ENCODE results near the gene TRIM10.

TRIM10 gene

DNA sequence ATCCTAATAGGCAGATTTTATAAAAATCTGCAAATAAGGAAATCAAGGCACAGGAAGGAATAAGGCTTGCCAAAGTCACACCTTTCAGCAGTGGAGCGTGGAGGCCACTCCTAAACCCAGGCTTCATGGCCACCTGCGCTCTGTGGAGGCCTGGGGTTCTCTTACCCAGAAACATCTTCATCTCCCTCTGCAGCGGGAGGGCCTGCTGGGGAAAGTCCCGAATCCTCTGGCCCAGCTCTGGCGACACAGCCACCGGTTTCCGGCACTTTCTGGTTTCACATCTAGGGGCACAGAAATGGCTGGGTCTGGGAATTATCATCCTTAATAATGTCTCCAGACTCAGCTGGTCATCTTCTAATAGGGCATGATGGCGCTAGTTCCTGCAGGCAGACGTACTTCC, 4.2 kb downstream of the TRIM10 start:
- no peak for DNase-seq (ENCODE audit: insufficient read length, low spot score)
- FAIRE-seq, result no peak
- no peak for TF ChIP-seq CTCF (IDR thresholded peaks at IDR 0.05; ENCODE audit: insufficient read depth, missing control alignments)

GRCh38 chr6:30156262-30156599, 4.8 kb downstream of the TRIM10 start:
- no peak for TF ChIP-seq CTCF (IDR thresholded peaks at IDR 0.05; ENCODE audit: insufficient read depth, missing control alignments)
- FAIRE-seq (no peak), DNase-seq (ENCODE audit: insufficient read length, low spot score) (no peak)

DNA sequence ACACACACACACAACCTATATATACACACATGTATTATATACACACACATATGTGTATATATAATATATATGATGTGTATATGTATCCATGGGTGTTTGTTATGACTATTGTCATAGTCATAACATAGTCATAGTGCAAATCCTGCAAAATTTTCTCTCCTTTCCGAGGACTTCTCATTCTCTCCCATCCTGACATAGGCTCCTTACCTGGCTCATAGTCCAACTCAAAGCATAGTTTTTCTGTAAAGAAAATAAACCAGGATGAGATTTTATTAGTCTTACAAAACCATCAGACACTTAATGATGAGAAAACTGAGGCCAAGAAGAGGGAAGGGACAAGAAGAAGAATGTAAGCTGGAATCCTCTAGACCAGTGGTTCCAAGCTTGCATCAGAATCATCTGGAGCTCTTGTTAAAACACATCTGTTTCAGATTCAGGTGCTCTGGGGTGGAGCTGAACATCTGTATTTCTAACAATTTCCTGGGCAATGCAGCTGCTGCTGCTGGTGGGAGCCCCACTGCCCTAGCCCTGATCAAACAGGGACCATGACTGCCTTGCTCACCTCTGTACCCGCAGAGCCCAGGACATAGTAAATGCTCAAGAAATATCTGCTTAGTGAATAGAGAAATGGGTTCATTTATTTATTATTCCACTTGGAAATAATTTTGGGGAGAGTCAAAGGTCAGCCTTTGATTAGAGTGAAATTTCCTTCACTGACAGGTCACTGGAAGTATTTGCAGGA, 5.3 kb downstream of the TRIM10 start:
- no peak for TF ChIP-seq CTCF (IDR thresholded peaks at IDR 0.05; ENCODE audit: insufficient read depth, missing control alignments)
- DNase-seq (ENCODE audit: insufficient read length, low spot score) (no peak), FAIRE-seq (no peak)

DNA sequence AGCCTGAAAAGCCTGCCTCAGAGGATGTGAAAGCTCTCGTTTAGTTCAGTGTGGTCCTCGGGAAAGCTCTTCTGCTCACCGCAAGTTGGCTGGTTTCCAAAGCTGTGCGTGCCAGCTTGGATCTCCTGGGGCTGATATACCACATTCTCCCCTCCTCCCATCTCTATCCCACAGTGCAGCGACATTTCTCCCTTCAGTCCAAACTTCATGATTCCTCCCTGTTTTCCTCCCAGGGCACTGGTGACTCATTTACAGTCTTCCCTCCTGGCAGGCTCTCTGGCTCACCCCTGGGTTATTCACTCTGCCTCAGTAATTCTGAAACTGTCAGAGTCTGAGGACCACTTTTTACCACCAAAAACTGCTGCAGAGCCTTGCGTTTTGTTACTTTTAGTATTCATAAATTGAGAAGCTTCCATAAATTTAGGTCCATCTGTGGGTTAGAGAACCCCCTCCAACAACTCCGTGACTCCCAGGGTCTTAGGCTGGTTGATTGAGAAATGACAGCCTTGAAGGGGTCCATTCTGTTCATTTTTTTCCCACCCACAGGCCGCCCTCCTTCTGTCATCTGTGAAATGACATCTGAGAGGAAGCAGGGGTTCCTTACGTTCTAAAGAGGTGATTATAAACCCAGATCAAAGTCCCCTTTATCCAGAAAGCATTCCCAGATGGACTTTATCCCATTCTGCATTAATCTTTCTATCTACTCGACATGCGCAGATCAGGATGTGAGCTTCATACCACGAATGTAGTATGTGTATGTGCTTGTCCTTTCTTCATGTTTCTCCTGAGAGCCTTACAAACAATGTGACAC, 6.1 kb downstream of the TRIM10 start:
- FAIRE-seq, result no peak
- TF ChIP-seq CTCF (IDR thresholded peaks at IDR 0.05; ENCODE audit: insufficient read depth, missing control alignments), result no peak
- no peak for DNase-seq (ENCODE audit: insufficient read length, low spot score)

GRCh38 chr6:30154061-30154460, 7.0 kb downstream of the TRIM10 start:
- no peak for FAIRE-seq
- no peak for TF ChIP-seq CTCF (IDR thresholded peaks at IDR 0.05; ENCODE audit: insufficient read depth, missing control alignments)

GRCh38 chr6:30152910-30153610, 8.0 kb downstream of the TRIM10 start:
- DNase-seq (ENCODE audit: insufficient read length, low spot score) (no peak), FAIRE-seq (no peak)
- no peak for TF ChIP-seq CTCF (IDR thresholded peaks at IDR 0.05; ENCODE audit: insufficient read depth, missing control alignments)

More at GRCh38 chr6:30154061-30154460, 7.0 kb downstream of the TRIM10 start:
- no peak for DNase-seq (ENCODE audit: insufficient read length, low spot score)

Data from D721Med (cell line).